ENCODE measurements around the gene CTCFL.

The CTCFL gene

DNA sequence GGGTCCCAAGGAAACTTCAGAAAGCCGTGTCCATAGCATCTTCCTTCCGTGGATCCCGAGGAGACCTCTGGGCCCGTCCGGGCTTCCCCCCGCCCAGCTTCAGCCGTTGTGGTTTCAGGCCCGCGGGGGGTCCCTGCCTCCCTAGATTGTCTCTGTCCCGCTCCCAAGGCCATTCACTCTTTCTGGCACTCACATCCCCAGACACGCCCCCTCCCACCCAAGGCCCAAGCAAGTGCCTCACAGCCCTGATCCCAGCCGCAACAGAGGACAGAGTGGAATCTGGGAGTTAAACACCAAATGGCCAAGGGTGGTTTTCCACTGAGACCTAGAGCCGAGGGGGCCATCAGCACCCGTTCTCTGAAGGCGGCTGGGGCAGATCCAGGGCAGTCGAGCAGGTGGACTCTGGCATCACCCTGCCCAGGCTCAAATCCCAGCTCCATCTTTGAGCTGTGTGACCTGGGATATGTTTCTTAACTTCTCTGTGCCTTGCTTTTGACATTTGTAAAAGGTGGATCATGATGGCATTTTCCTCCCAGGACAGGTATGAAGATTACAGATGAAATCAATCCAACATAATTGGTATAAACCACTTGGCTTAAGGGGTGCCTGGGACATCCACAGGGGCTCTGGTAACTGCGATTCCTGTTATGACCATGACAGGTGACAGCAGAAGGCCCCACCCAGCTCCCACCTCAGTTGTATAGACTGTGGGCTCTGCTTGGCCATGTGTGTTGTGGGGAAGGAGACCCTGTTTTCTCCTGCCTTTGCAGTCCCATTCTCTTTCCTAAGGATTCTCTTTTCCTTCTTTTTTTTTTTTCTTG is 48.1 kb downstream of the CTCFL start:
- TF ChIP-seq CTCF (IDR thresholded peaks at IDR 0.05), result no peak

- TF ChIP-seq CTCF (IDR thresholded peaks at IDR 0.05), result no peak
These were observed 48.8 kb downstream of the CTCFL start for GRCh38 chr20:57476084-57476526.

DNA sequence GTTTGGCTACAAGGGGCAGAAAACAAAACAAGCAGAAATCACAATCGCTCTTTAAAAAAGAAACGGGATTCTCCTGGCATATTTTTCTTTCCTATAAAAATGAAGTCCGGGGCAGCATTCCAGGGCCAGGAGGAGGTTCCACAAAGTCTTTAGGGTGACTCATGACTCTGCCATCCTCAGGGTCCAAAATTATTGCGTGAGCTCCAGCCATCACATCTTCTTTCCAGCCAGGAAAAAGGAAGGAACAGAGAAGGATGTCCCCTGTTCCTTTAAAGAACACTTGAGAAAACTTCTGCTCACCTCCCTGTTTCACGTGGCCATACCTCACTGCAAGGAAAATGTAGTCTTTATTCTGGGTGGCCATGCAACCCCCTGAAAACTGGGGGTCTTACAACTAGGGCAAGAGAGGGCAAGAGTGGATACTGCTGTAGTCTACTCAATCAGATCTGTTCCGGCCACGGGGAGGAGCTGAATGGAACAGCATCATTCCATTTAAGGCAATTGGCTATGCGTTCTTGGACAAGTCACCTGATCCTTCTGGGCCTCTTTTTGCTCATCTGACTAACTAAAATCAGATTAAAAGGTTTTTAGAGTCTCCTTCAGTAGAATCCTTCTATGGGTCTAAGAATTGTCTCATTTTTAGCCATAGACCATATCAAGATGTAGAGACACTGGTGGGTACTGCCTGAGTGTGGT is 49.4 kb downstream of the CTCFL start:
- no peak for TF ChIP-seq CTCF (IDR thresholded peaks at IDR 0.05)

DNA sequence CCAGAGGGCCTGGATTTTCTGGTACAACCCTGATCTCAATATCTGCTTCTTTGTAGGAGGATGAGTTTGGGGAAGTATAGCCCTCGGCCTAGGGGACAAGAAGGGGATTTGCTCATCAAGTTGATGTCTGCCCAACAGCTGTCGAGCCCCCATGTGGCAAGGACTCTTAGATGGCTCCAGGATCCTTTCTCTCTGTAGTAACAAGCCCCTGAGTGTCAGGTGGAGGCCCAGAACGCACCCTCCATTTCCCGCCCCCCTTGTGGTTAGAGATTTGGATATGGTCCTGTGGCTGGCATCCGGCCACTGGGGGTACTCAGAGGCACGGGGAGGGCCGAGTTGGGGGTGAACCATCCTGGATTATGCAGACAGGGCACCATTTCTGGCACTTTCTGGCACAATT is 50.1 kb downstream of the CTCFL start:
- no peak for TF ChIP-seq CTCF (IDR thresholded peaks at IDR 0.05)

DNA sequence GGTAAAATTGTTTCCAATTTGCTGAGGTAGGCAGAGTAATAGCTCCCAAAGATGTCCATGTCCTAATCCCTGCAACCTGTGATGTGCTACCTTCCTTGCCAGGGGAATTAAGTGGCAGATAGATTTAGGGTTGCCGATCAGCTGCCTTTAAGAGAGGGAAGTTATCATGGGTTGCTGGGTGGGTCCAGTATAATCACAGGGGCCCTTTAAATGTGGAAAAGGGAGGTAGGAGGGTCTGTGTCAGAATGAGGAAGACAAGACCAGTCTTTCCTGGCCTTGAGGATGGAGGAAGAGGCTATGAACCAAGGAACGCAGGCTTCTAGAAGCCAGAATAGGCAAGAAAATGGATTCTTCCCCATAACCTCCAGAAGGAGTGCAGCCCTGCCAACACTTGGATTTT is 50.7 kb downstream of the CTCFL start:
- no peak for TF ChIP-seq CTCF (IDR thresholded peaks at IDR 0.05)

DNA sequence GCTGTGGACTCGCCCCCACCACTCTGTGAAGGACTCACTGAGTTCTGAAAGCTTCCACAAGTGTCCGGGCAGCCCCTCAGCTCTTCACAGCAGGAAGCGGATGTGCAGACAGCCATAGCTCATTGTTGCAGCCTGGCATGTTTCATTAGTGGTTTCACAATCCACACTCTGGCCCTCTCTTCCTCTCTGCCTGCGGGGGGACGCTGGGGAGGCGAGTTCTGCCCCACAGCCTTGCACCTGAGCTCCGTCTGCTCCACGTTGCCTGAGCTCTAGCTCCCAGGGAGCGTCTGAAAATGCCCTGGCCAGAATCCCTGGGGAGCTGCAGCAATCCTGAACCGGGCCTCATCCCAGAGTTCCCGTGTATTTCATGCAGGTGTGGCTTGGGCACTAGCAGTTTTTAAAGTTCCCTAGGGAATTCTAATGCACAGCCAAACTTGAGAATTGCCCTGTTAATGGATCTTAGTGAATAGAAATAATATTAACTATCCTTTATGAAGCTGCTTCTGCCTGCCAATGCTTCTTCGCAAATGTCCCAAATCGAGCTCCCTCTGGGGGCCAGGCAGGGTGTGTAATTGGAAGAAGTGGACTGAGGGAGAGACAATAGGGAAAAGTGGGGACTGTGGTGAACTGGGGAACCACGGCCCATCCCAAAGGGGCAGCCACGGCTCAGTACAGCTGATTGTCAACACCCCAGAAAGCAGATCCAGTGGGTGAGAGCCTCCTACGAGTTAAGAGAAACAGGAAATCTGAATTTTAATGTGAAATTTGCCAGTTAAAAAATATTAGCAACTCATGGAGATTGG is 51.5 kb downstream of the CTCFL start:
- no peak for TF ChIP-seq CTCF (IDR thresholded peaks at IDR 0.05)

All from LNCAP (cell line).